Measurements from ENCODE around the gene EXD3.

The EXD3 gene

GRCh38 chr9:137372693-137373610, 50.0 kb downstream of the EXD3 start:
- Histone ChIP-seq H3K4me1 (ENCODE audit: control insufficient read depth in 1 of 2, insufficient read depth in 2 of 2, low read length in 2 of 2) (peaks cover 0 to 4% of the 10 kb centered on the region in 2 donors), H3K27me3 (ENCODE audit: low read depth, low read length) (no peaks in the 10 kb centered on the region), H3K9me3 (ENCODE audit: control insufficient read depth in 1 of 2, low read length in 2 of 2) (no peaks in the 10 kb centered on the region), H3K27ac (ENCODE audit: low read length) (no peak overlapping the region), H3K36me3 (ENCODE audit: control insufficient read depth in 1 of 2, insufficient read depth in 2 of 2, low read length in 2 of 2) (peaks cover 0 to 15% of the 10 kb centered on the region in 2 donors), H3K4me3 (ENCODE audit: low read depth in 1 of 2, low read length in 2 of 2) (no peak overlapping the region)

DNA sequence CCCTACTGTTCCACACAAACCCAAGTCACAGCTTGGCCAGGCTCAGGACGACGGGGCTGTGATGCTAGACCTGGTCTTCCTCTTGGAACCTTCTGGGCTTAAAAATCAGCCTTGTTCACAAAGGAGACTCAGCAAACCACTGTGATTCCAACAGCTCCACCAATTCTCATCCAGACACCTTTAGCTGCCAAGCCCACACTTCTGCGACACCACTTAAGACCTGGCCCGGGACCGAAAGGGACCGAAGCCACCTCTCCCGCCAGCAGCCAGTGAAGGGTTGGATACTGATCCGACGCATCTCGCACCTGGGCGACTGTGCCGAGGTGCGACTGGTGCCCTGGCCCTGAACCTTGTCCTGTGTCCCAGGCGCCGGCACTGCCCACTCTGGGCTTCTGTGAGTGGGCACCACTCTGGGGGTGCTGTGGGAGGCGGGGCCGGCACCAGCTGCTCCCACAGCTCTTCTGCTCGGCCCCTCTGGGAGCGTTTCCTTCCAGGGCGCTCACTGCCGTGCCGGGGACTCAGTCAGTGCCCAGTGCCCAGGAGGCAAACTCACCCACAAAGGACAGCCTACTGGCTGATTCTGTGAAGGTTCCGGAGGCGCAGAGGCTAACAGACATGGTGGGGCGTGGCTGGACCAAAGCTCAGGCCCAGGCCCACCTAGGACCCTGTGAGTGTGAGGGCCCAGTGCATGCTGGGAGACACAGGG, 50.9 kb downstream of the EXD3 start:
- Histone ChIP-seq H3K36me3 (ENCODE audit: control insufficient read depth in 1 of 2, insufficient read depth in 2 of 2, low read length in 2 of 2) (peaks cover 0 to 19% of the 10 kb centered on the region in 2 donors), H3K9me3 (ENCODE audit: control insufficient read depth in 1 of 2, low read length in 2 of 2) (no peaks in the 10 kb centered on the region), H3K4me3 (ENCODE audit: low read depth in 1 of 2, low read length in 2 of 2) (no peak overlapping the region), H3K27ac (ENCODE audit: low read length) (no peak overlapping the region), H3K4me1 (ENCODE audit: control insufficient read depth in 1 of 2, insufficient read depth in 2 of 2, low read length in 2 of 2) (peaks cover 0 to 4% of the 10 kb centered on the region in 2 donors), H3K27me3 (ENCODE audit: low read depth, low read length) (no peaks in the 10 kb centered on the region)

GRCh38 chr9:137371521-137371941, 51.4 kb downstream of the EXD3 start:
- Histone ChIP-seq H3K27me3 (ENCODE audit: low read depth, low read length) (no peaks in the 10 kb centered on the region), H3K9me3 (ENCODE audit: control insufficient read depth in 1 of 2, low read length in 2 of 2) (no peaks in the 10 kb centered on the region), H3K27ac (ENCODE audit: low read length) (no peak overlapping the region), H3K36me3 (ENCODE audit: control insufficient read depth in 1 of 2, insufficient read depth in 2 of 2, low read length in 2 of 2) (peaks cover 0 to 25% of the 10 kb centered on the region in 2 donors), H3K4me1 (ENCODE audit: control insufficient read depth in 1 of 2, insufficient read depth in 2 of 2, low read length in 2 of 2) (peaks cover 0 to 4% of the 10 kb centered on the region in 2 donors), H3K4me3 (ENCODE audit: low read depth in 1 of 2, low read length in 2 of 2) (no peak overlapping the region)

- no peak overlapping the region for H3K4me3 ChIP-seq (ENCODE audit: low read depth in 1 of 2, low read length in 2 of 2)
- no peaks in the 10 kb centered on the region for H3K9me3 ChIP-seq (ENCODE audit: control insufficient read depth in 1 of 2, low read length in 2 of 2)
- no peak overlapping the region for H3K27ac ChIP-seq (ENCODE audit: low read length)
- H3K36me3 ChIP-seq (ENCODE audit: control insufficient read depth in 1 of 2, insufficient read depth in 2 of 2, low read length in 2 of 2), result peaks cover 0 to 28% of the 10 kb centered on the region in 2 donors
- no peaks in the 10 kb centered on the region for H3K27me3 ChIP-seq (ENCODE audit: low read depth, low read length)
- H3K4me1 ChIP-seq (ENCODE audit: control insufficient read depth in 1 of 2, insufficient read depth in 2 of 2, low read length in 2 of 2), result peaks cover 0 to 4% of the 10 kb centered on the region in 2 donors
These were observed 52.0 kb downstream of the EXD3 start for GRCh38 chr9:137370865-137371520.

- H3K27ac ChIP-seq (ENCODE audit: low read length), result no peak overlapping the region
These were observed 52.8 kb downstream of the EXD3 start for GRCh38 chr9:137369911-137370764.

DNA sequence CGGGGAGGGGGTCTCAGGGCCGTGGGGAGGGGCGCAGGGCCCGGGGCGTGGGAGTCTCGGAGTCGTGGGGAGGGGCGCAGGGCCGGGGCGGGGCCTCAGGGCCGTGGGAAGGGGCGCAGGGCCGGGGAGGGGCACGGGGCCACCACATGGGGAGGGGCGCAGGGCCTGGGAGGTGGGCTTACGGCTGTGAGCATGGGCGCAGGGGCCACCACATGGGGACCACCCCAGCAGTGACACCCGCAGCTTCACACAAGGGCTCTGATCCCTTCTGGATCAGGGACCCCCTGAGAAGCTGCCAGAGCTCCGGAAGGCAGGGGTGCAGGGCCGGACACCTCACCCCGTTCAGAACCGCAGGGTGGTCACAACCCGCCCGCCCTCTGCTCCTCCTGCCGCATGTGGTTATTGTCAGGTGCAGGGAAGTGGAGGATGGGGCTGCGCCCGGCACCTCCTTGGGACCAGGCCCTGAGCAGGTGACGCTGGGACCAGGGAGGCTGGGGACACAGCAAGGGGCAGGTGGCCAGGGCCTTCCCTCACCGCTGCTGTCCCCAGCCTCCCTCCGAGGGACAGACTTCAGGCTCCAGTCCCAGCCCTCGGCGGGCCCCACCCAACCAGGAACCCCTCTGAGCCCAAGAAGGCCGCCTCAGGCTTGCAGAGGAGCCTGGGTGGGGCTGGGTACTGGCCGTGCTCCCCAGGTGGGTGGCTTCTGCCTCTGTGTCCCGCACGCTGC, 53.7 kb downstream of the EXD3 start:
- no peaks in the 10 kb centered on the region for H3K9me3 ChIP-seq (ENCODE audit: control insufficient read depth in 1 of 2, low read length in 2 of 2)
- H3K27ac ChIP-seq (ENCODE audit: low read length), result no peak overlapping the region
- H3K4me1 ChIP-seq (ENCODE audit: control insufficient read depth in 1 of 2, insufficient read depth in 2 of 2, low read length in 2 of 2), result peaks cover 0 to 4% of the 10 kb centered on the region in 2 donors
- H3K27me3 ChIP-seq (ENCODE audit: low read depth, low read length), result no peaks in the 10 kb centered on the region
- no peak overlapping the region for H3K4me3 ChIP-seq (ENCODE audit: low read depth in 1 of 2, low read length in 2 of 2)
- H3K36me3 ChIP-seq (ENCODE audit: control insufficient read depth in 1 of 2, insufficient read depth in 2 of 2, low read length in 2 of 2), result peaks cover 0 to 28% of the 10 kb centered on the region in 2 donors

More at GRCh38 chr9:137369911-137370764, 52.8 kb downstream of the EXD3 start:
- Histone ChIP-seq H3K27me3 (ENCODE audit: low read depth, low read length) (no peaks in the 10 kb centered on the region), H3K36me3 (ENCODE audit: control insufficient read depth in 1 of 2, insufficient read depth in 2 of 2, low read length in 2 of 2) (peaks cover 0 to 28% of the 10 kb centered on the region in 2 donors), H3K4me1 (ENCODE audit: control insufficient read depth in 1 of 2, insufficient read depth in 2 of 2, low read length in 2 of 2) (peaks cover 0 to 4% of the 10 kb centered on the region in 2 donors), H3K9me3 (ENCODE audit: control insufficient read depth in 1 of 2, low read length in 2 of 2) (no peaks in the 10 kb centered on the region), H3K4me3 (ENCODE audit: low read depth in 1 of 2, low read length in 2 of 2) (no peak overlapping the region)

- H3K36me3 ChIP-seq (ENCODE audit: control insufficient read depth in 1 of 2, insufficient read depth in 2 of 2, low read length in 2 of 2), result peaks cover 0 to 28% of the 10 kb centered on the region in 2 donors
These were observed 54.4 kb downstream of the EXD3 start for GRCh38 chr9:137368431-137369035.

DNA sequence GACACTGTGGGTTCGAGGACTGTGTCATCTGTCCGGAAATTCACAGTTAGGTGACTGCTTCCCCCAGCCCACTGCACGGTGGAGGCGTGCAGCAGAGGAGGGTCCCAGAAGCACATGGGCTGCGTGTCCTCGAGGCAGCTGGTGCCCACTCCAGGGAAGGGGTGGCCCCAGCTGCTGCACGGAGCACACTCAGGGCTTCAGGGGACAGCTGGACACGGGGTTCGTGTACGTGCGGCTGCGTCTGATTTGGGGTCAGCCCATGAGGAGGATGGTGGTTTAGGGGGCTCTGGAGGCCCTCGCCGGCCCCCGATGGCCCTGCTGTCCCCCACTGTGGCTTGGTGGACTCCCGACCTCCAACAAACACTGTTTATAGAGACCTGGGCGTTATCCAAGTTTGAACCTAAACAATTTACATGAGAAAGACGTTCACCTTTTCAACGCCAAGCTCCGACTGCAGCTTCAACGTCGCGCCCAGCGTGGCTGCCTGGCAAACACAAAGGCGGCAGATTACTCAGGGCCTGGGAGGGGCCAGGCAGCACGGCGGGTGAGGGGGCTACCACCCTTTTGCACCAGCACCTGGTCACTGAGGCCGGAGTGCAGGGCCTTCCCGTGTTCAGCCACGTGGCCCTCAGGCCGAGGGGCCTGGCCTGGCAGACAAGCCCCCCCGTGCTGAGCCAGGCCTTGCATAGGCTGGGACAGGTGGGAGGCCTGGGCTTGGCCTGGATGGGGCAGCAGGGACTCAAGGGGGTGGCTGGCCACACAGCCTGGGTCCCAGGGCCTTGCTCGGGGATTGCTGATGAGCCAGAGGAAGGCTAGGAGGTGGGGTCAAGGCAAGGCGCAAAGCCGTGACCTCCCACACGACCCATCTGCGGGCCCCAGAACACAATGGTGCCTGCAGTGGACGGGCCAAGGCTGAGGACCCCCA, 55.2 kb downstream of the EXD3 start:
- H3K27me3 ChIP-seq (ENCODE audit: low read depth, low read length), result no peaks in the 10 kb centered on the region
- no peaks in the 10 kb centered on the region for H3K9me3 ChIP-seq (ENCODE audit: control insufficient read depth in 1 of 2, low read length in 2 of 2)
- H3K4me3 ChIP-seq (ENCODE audit: low read depth in 1 of 2, low read length in 2 of 2), result no peak overlapping the region
- peaks cover 0 to 20% of the 10 kb centered on the region in 2 donors for H3K36me3 ChIP-seq (ENCODE audit: control insufficient read depth in 1 of 2, insufficient read depth in 2 of 2, low read length in 2 of 2)
- H3K27ac ChIP-seq (ENCODE audit: low read length), result no peak overlapping the region
- H3K4me1 ChIP-seq (ENCODE audit: control insufficient read depth in 1 of 2, insufficient read depth in 2 of 2, low read length in 2 of 2), result peaks cover 0 to 4% of the 10 kb centered on the region in 2 donors

More at GRCh38 chr9:137368431-137369035, 54.4 kb downstream of the EXD3 start:
- no peaks in the 10 kb centered on the region for H3K27me3 ChIP-seq (ENCODE audit: low read depth, low read length)
- no peak overlapping the region for H3K4me3 ChIP-seq (ENCODE audit: low read depth in 1 of 2, low read length in 2 of 2)
- H3K27ac ChIP-seq (ENCODE audit: low read length), result no peak overlapping the region
- no peaks in the 10 kb centered on the region for H3K9me3 ChIP-seq (ENCODE audit: control insufficient read depth in 1 of 2, low read length in 2 of 2)
- peaks cover 0 to 4% of the 10 kb centered on the region in 2 donors for H3K4me1 ChIP-seq (ENCODE audit: control insufficient read depth in 1 of 2, insufficient read depth in 2 of 2, low read length in 2 of 2)

GRCh38 chr9:137366891-137367381, 56.0 kb downstream of the EXD3 start:
- peaks cover 0 to 4% of the 10 kb centered on the region in 2 donors for H3K4me1 ChIP-seq (ENCODE audit: control insufficient read depth in 1 of 2, insufficient read depth in 2 of 2, low read length in 2 of 2)
- no peak overlapping the region for H3K4me3 ChIP-seq (ENCODE audit: low read depth in 1 of 2, low read length in 2 of 2)
- no peaks in the 10 kb centered on the region for H3K9me3 ChIP-seq (ENCODE audit: control insufficient read depth in 1 of 2, low read length in 2 of 2)
- no peak overlapping the region for H3K27ac ChIP-seq (ENCODE audit: low read length)
- peaks cover 0 to 12% of the 10 kb centered on the region in 2 donors for H3K36me3 ChIP-seq (ENCODE audit: control insufficient read depth in 1 of 2, insufficient read depth in 2 of 2, low read length in 2 of 2)
- no peaks in the 10 kb centered on the region for H3K27me3 ChIP-seq (ENCODE audit: low read depth, low read length)

Data from muscle layer of duodenum (tissue), 2 donors.